HepG2 (cell line): Measurements from ENCODE around the gene TMEM121. TPM values are rescaled to one million over a fixed set of nuclear protein-coding genes. Genes with fewer than 3 reads are reported as not detected.
A peak's percentile ranks its signal among the peaks of the same experiment; 100 is the strongest.

Experiments
- ARNTL ChIP-seq: sonication (generic); formaldehyde crosslinking; IDR thresholded peaks from 2 replicates; pipeline ENCODE4 v1.4.0; 2020; ENCODE audit warnings: mild to moderate bottlenecking, missing genetic modification reagents
- FOXC1 ChIP-seq: sonication (generic); formaldehyde crosslinking; IDR thresholded peaks from 2 replicates; pipeline ENCODE4 v1.8.0; 2022; ENCODE audit warnings: mild to moderate bottlenecking, missing genetic modification reagents, borderline replicate concordance
- GATA4 ChIP-seq: sonication (generic); IDR thresholded peaks from 2 replicates; pipeline ENCODE4 v1.6.1; 2016; ENCODE audit warnings: antibody characterized with exemption, low read depth, borderline replicate concordance
- GFI1 ChIP-seq: sonication (generic); formaldehyde crosslinking; IDR thresholded peaks from 2 replicates; pipeline ENCODE4 v1.5.0; 2020; ENCODE audit warnings: missing genetic modification reagents, mild to moderate bottlenecking, borderline replicate concordance
- GTF3A ChIP-seq: sonication (generic); formaldehyde crosslinking; conservative IDR thresholded peaks from 2 replicates; pipeline ENCODE4 v1.4.0; 2020; ENCODE audit warnings: mild to moderate bottlenecking, missing genetic modification reagents
- HNRNPLL ChIP-seq: fragments of 200-400 bp; formaldehyde crosslinking; IDR thresholded peaks from 2 replicates; pipeline ENCODE4 v1.6.1; 2017; ENCODE audit warnings: mild to moderate bottlenecking, low read depth, low read length; ENCODE audit not compliant: poor library complexity, severe bottlenecking
- IRF9 ChIP-seq: sonication (generic); formaldehyde crosslinking; IDR thresholded peaks from 2 replicates; pipeline ENCODE4 v1.8.0; 2022; ENCODE audit warnings: missing genetic modification reagents, mild to moderate bottlenecking, borderline replicate concordance
- LRRFIP1 ChIP-seq: sonication (generic); formaldehyde crosslinking; conservative IDR thresholded peaks from 2 replicates; pipeline ENCODE4 v1.4.0; 2020; ENCODE audit warnings: missing genetic modification reagents
- MED8 ChIP-seq: sonication (generic); formaldehyde crosslinking; IDR thresholded peaks from 2 replicates; pipeline ENCODE4 v1.8.1; 2023; ENCODE audit warnings: mild to moderate bottlenecking, missing genetic modification reagents; ENCODE audit not compliant: insufficient replicate concordance
- NFKBIZ ChIP-seq: IDR thresholded peaks from 2 replicates; pipeline ENCODE4 v1.6.1; 2018; ENCODE audit warnings: missing genetic modification reagents, missing compliant biosample characterization
- NPAS2 ChIP-seq: sonication (generic); formaldehyde crosslinking; IDR thresholded peaks from 2 replicates; pipeline ENCODE4 v1.8.0; 2022; ENCODE audit warnings: mild to moderate bottlenecking, missing genetic modification reagents, borderline replicate concordance
- NR2F6 ChIP-seq, 2 experiments: IDR thresholded peaks; 2 replicates each; pipeline ENCODE4 v1.6.1; 2016; ENCODE audit warnings: antibody characterized with exemption in 1 of 2, mild to moderate bottlenecking in 1 of 2
- POLR2G ChIP-seq: fragments of 200-400 bp; formaldehyde crosslinking; IDR thresholded peaks from 2 replicates; pipeline ENCODE4 v1.6.1; 2018; ENCODE audit warnings: mild to moderate bottlenecking, low read depth, low read length, moderate library complexity
- RBAK ChIP-seq: sonication (generic); formaldehyde crosslinking; IDR thresholded peaks from 2 replicates; pipeline ENCODE4 v1.5.1; 2020; ENCODE audit warnings: mild to moderate bottlenecking, missing genetic modification reagents
- RXRB ChIP-seq: IDR thresholded peaks from 2 replicates; pipeline ENCODE4 v1.6.1; 2016; ENCODE audit warnings: borderline replicate concordance, missing genetic modification reagents, missing compliant biosample characterization
- SRSF1 ChIP-seq: fragments of 200-400 bp; formaldehyde crosslinking; optimal IDR thresholded peaks from 2 replicates; pipeline ENCODE3; 2017; ENCODE audit warnings: mild to moderate bottlenecking, low read depth, low read length, moderate library complexity
- ZMYM2 ChIP-seq: sonication (generic); formaldehyde crosslinking; IDR thresholded peaks from 2 replicates; pipeline ENCODE4 v1.8.0; 2022; ENCODE audit warnings: mild to moderate bottlenecking, missing genetic modification reagents
- ZNF552 ChIP-seq: sonication (generic); formaldehyde crosslinking; IDR thresholded peaks from 2 replicates; pipeline ENCODE4 v1.9.0; 2022; ENCODE audit warnings: missing genetic modification reagents, mild to moderate bottlenecking, borderline replicate concordance
- ZNF616 ChIP-seq: sonication (generic); formaldehyde crosslinking; IDR thresholded peaks from 2 replicates; pipeline ENCODE4 v1.5.0; 2020; ENCODE audit warnings: low read depth, mild to moderate bottlenecking, missing genetic modification reagents
- ZSCAN25 ChIP-seq: sonication (generic); formaldehyde crosslinking; IDR thresholded peaks from 2 replicates; pipeline ENCODE4 v1.8.0; 2022; ENCODE audit warnings: mild to moderate bottlenecking, missing genetic modification reagents
- polyA plus RNA-seq, 8 experiments: library from polyadenylated mRNA; depleted of rRNA in 3 of 8; stranded (reverse) in 7 of 8; unstranded in 1 of 8; fragments of >200 nt; fragmentation: Illumina TruSeq in 4 of 8; extraction: Trizol in 4 of 8; gene quantifications; 2 replicates each; pipeline versions ENCODE4 v1.2.1 to v1.2.3, GENCODE V29; 2011 to 2016; ENCODE audit warnings: low read depth in 4 of 8, missing spikeins in 1 of 8, mixed read lengths in 1 of 8; ENCODE audit not compliant: insufficient read depth in 1 of 8
- total RNA-seq, 5 experiments: library from RNA; depleted of rRNA; stranded (reverse); fragments of >200 nt; fragmentation: Illumina TruSeq; extraction: Trizol; gene quantifications; 2 replicates each; pipeline ENCODE4 v1.2.3, GENCODE V29; 2016; ENCODE audit warnings: low read depth in 1 of 5
- TF ChIP-seq, protein P1 (sequence below): sonication (generic); formaldehyde crosslinking; IDR thresholded peaks from 2 replicates; pipeline ENCODE4 v1.4.0; 2020; ENCODE audit warnings: mild to moderate bottlenecking, missing genetic modification reagents
- TF ChIP-seq, protein P2 (sequence below): sonication (generic); formaldehyde crosslinking; conservative IDR thresholded peaks from 2 replicates; pipeline ENCODE4 v1.4.0; 2020; ENCODE audit warnings: missing genetic modification reagents

TMEM121 gene
- total and polyA plus RNA-seq, 2 of the 13 experiments (the other 11 are each of a cell fraction or from before 2014, with no cell fraction given) = 6.6 to 19.0 TPM

- TF ChIP-seq SRSF1 = peak; percentile 95
- no peak for TF ChIP-seq NPAS2 (CRISPR knock-in tag)
- peak; percentile 15; the same call in 1 of the 2 replicates for TF ChIP-seq GFI1 (CRISPR knock-in tag)
- no peak for TF ChIP-seq LRRFIP1
- TF ChIP-seq ZMYM2 (CRISPR knock-in tag) = 0 out of 2 replicates have a peak, but pooled peaks have one; percentile 72
- no peak for TF ChIP-seq RBAK
- TF ChIP-seq GATA4 = peak; percentile 64; the same call in 1 of the 2 replicates
- TF ChIP-seq HNRNPLL = peak; percentile 52
- TF ChIP-seq MED8 (CRISPR knock-in tag) = peak; percentile 88
- no peak for TF ChIP-seq NFKBIZ (CRISPR knock-in tag)
- peak; percentile 81 for TF ChIP-seq FOXC1 (CRISPR knock-in tag)
- TF ChIP-seq, protein P1, sequence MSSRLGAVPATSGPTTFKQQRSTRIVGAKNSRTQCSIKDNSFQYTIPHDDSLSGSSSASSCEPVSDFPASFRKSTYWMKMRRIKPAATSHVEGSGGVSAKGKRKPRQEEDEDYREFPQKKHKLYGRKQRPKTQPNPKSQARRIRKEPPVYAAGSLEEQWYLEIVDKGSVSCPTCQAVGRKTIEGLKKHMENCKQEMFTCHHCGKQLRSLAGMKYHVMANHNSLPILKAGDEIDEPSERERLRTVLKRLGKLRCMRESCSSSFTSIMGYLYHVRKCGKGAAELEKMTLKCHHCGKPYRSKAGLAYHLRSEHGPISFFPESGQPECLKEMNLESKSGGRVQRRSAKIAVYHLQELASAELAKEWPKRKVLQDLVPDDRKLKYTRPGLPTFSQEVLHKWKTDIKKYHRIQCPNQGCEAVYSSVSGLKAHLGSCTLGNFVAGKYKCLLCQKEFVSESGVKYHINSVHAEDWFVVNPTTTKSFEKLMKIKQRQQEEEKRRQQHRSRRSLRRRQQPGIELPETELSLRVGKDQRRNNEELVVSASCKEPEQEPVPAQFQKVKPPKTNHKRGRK (CRISPR knock-in tag) = no peak
- peak; percentile 91 for TF ChIP-seq ZSCAN25 (CRISPR knock-in tag)
- TF ChIP-seq ZNF552 (CRISPR knock-in tag) = peak; percentile 26; the same call in 1 of the 2 replicates
- TF ChIP-seq, protein P2, sequence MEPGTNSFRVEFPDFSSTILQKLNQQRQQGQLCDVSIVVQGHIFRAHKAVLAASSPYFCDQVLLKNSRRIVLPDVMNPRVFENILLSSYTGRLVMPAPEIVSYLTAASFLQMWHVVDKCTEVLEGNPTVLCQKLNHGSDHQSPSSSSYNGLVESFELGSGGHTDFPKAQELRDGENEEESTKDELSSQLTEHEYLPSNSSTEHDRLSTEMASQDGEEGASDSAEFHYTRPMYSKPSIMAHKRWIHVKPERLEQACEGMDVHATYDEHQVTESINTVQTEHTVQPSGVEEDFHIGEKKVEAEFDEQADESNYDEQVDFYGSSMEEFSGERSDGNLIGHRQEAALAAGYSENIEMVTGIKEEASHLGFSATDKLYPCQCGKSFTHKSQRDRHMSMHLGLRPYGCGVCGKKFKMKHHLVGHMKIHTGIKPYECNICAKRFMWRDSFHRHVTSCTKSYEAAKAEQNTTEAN (CRISPR knock-in tag) = no peak
- TF ChIP-seq ARNTL (CRISPR knock-in tag) = peak; percentile 51
- TF ChIP-seq POLR2G = peak; percentile 81
- 0 out of 2 replicates have a peak, but pooled peaks have one; percentile 27 for TF ChIP-seq ZNF616 (CRISPR knock-in tag)
- peak; percentile 68 for TF ChIP-seq IRF9
- peak; percentile 61; the same call in 1 of the 2 replicates for TF ChIP-seq NR2F6 (IDR thresholded peaks at IDR 0.05)
- TF ChIP-seq NR2F6 (CRISPR knock-in tag; IDR thresholded peaks at IDR 0.05) = peak; percentile 74
- no peak for TF ChIP-seq GTF3A (CRISPR knock-in tag)
- peak; percentile 85 for TF ChIP-seq RXRB
Observed at GRCh38 chr14:105495990-105496830, 30.2 kb upstream of the TMEM121 start (continued).
